IPS DF 6.9 (cell line): Measurements from ENCODE around the gene CTU2.

ENCODE experiments used
- DNase-seq: peaks from one replicate; pipeline ENCODE4 v3.0.0-alpha.2; 2013; ENCODE audit warnings: low read depth, low spot score
- H3K27ac ChIP-seq: one replicate; pipeline ENCODE4 v1.5.1; 2013; ENCODE audit warnings: low read length, control low read depth
- H3K27me3 ChIP-seq: 2 replicates; pipeline ENCODE4 v1.6.1; 2013; ENCODE audit warnings: mild to moderate bottlenecking, low read length; ENCODE audit not compliant: control insufficient read depth, insufficient read depth
- H3K36me3 ChIP-seq: 2 replicates; pipeline ENCODE4 v1.6.1; 2013; ENCODE audit warnings: low read length; ENCODE audit not compliant: control insufficient read depth, insufficient read depth
- H3K4me1 ChIP-seq: 2 replicates; pipeline ENCODE4 v1.6.1; 2013; ENCODE audit warnings: low read length; ENCODE audit not compliant: control insufficient read depth, insufficient read depth
- H3K4me3 ChIP-seq: 2 replicates; pipeline ENCODE4 v1.5.1; 2013; ENCODE audit warnings: mild to moderate bottlenecking, low read length
- H3K9me3 ChIP-seq: 2 replicates; pipeline ENCODE4 v1.6.1; 2013; ENCODE audit warnings: low read length, inconsistent platforms; ENCODE audit not compliant: control insufficient read depth, insufficient read depth
- WGBS: extraction: QIAGEN DNeasy Blood & Tissue Kit; methylation state at CpG from one replicate; pipeline ENCODE4 v1.1.7; 2013; ENCODE audit warnings: mixed read lengths, missing lambda C conversion rate; ENCODE audit not compliant: insufficient read length, insufficient coverage; 5-methylcytosine and 5-hydroxymethylcytosine counted together

Gene CTU2

DNA sequence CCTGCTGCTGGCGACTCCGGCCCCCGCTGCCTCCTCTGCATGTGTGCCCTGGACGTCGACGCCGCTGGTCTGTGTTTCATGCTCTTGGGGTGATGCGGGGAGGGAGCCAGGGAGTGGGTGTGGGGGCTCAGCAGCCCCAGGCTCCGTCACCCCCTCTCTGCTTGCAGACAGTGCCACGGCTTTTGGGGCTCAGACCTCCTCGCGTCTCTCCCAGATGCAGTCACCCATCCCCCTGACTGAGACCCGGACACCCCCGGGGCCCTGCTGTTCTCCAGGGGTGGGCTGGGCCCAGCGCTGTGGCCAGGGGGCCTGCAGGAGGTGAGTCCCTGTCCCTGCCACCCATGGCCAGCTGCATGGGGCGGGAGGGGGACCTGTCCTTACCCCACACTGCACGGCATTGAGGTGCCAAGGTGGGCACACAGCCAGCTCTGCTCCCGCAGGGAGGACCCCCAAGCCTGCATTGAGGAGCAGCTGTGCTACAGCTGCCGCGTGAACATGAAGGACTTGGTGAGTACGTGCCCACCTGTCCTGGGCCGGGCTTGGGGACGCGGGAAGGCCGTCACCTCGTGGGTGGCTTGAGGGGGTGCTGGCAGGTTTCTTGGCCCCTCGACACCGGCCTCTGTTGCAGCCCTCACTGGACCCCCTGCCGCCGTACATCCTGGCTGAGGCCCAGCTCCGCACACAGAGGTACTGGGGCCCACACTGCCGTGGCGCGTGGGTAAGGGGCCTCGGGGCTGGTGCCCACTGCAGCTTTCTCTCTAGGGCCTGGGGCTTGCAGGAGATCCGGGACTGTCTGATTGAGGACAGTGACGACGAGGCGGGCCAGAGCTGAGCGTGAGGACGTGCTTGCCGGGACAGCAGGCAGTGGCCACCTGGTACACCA lies 8.4 kb downstream of the CTU2 start:
- no peaks in the 10 kb centered on the region for H3K27me3 ChIP-seq
- no CpG with 5 or more reads among the region's 42 CpGs for WGBS
- H3K4me1 ChIP-seq: no peaks in the 10 kb centered on the region; the same call in 1 of the 2 replicates
- H3K27ac ChIP-seq: no peak overlapping the region
- H3K9me3 ChIP-seq: no peaks in the 10 kb centered on the region
- H3K36me3 ChIP-seq: peaks cover 25% of the 10 kb centered on the region
- no peak overlapping the region for H3K4me3 ChIP-seq
- DNase-seq: no peak

DNA sequence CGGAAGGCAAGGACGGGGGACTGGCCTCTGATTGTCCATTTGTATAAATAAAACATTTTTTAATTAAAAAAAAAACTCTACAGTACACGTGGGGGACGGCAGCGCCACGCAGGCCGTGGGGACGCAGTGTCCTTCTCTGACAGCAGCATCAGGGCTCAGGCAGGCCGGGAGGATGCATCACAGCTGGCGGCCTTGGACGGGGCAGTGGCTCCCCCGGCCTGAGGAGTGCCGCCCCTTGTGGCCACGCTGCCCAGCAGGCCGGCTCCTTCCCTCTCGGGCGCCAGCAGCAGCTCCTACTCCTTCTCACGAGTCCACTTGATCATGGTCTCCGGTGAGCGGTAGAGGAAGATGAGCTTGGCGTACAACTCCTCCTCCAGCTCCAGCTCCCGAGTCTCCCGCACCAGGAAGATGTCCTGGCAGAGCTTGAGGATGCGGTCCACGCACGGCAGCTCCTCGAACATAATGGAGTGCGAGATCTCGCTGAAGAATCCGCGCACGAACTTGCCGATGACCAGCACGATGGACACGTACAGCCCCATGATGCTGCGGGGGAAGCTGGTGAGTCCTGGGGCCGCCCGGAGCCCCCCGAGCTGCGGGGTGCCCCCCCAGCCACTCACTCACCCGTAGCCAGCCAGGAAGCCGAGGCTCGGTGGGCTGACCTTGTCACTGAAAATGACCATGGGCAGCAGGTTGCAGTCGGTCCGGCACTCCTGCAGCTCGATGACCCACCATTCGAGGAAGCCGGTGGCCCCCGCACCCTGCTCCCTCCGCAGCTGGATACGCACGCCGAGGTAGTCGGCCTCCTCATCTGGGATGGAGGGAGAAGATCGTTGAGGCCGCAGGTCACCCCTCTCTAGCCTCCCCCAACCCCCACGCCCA lies 9.2 kb downstream of the CTU2 start:
- Histone ChIP-seq H3K4me1 (no peaks in the 10 kb centered on the region; the same call in 1 of the 2 replicates), H3K36me3 (peaks cover 25% of the 10 kb centered on the region), H3K9me3 (no peaks in the 10 kb centered on the region), H3K4me3 (no peak overlapping the region), H3K27me3 (no peaks in the 10 kb centered on the region), H3K27ac (no peak overlapping the region)
- no CpG with 5 or more reads among the region's 57 CpGs for WGBS
- DNase-seq: no peak

DNA sequence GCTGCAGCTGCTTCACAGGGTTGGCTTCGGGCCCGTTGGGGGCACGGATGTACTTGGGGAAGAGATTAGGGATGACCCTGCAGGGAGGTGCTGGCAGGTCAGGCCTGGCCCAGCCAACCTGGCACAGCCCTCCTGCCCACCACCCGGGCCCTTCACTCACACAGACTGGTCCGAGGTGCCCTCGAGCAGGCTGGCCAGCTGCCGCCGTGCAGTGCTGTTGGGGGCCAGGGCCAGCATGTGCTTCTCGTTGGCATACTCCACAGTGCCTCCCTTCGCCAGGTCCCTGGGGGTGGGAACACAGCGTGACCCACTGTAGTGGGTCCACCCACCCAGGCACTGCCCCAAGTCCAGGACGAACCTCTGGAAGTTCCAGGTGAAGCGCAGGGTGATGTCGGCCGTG lies 9.9 kb downstream of the CTU2 start:
- Histone ChIP-seq H3K27me3 (no peaks in the 10 kb centered on the region), H3K9me3 (no peaks in the 10 kb centered on the region), H3K4me1 (no peaks in the 10 kb centered on the region; the same call in 1 of the 2 replicates), H3K4me3 (no peak overlapping the region), H3K27ac (no peak overlapping the region), H3K36me3 (peaks cover 27% of the 10 kb centered on the region)
- no peak for DNase-seq
- WGBS: no CpG with 5 or more reads among the region's 15 CpGs

DNA sequence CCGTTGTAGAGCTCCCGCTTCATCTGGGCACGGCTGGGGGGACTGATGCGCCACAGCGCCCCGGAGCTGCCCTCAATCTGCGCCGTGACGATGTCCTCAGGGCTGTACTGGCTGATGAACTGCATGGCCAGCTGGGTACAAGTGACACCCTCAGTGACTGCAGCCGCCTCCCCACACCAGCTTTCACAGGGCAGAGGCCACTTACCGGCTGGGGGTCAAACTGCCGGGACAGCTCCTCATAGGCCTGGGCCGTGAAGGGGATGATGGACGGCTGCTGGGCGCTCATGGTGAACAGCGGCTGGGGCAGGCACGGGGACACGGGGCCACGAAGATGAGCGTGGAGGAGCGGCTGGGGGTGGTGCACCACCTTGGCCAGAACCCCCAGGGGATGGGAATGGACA lies 10.3 kb downstream of the CTU2 start:
- Histone ChIP-seq H3K27me3 (no peaks in the 10 kb centered on the region), H3K36me3 (peaks cover 31% of the 10 kb centered on the region), H3K4me3 (no peak overlapping the region), H3K27ac (no peak overlapping the region), H3K4me1 (no peaks in the 10 kb centered on the region; the same call in 1 of the 2 replicates), H3K9me3 (no peaks in the 10 kb centered on the region)
- no peak for DNase-seq
- WGBS: no CpG with 5 or more reads among the region's 21 CpGs

DNA sequence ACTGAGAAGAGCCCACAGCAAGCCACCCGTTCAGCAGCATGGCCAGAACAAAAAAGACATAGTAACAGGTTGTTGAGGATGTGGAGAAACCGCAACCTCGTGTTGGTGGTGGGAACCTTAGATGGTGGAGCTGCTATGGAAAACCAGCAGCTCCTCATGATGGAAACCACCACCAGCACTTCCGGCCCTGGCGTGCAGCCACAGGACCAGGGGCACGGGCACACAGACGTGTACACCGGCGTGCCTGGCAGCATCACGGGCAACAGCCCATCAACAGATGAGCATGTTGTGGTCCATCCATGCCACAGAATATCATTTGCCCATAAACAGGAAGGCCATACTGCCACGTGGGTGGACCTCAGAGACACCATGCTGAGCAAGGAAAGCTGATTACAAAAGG lies 11.9 kb downstream of the CTU2 start:
- no peaks in the 10 kb centered on the region for H3K4me1 ChIP-seq

DNA sequence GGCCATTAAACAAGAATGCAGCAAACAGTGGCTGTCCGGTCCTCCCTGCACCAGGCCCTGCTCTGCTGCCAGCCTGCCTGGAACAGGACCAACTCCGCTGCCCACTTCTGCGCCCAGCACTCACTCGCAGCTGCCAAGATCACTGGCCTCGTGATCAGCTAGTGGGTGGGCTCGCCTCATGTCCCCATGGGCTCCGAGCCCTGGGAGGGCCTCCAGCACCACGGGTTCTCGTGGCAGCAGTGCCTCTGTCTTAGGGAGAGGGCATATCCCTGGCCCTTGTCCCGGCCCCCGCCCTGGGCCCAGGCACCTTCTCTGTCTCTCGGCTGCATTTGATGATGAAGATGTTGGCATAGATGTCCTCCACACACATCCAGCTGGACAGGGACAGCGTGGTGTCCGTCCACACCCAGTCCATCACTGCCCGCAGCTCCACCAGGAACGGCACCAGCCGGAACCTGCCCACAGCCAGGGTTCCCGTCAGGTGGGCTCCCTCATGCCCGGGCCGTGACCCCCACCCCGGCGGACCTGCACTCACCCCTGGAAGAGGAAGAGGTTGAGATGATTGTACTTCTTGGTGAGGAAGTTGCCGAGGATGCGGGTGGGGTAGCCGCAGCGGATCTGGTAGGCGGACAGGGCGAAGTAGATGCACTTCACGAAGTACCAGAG lies 13.1 kb downstream of the CTU2 start:
- Histone ChIP-seq H3K4me3 (no peak overlapping the region), H3K27ac (no peak overlapping the region), H3K36me3 (peaks cover 30% of the 10 kb centered on the region), H3K9me3 (no peaks in the 10 kb centered on the region), H3K27me3 (no peaks in the 10 kb centered on the region), H3K4me1 (no peaks in the 10 kb centered on the region)
- DNase-seq: no peak
- WGBS: no CpG with 5 or more reads among the region's 29 CpGs

More for the DNA sequence above, 11.9 kb downstream of the CTU2 start:
- Histone ChIP-seq H3K27ac (no peak overlapping the region), H3K9me3 (no peaks in the 10 kb centered on the region), H3K27me3 (no peaks in the 10 kb centered on the region), H3K36me3 (peaks cover 34% of the 10 kb centered on the region), H3K4me3 (no peak overlapping the region)
- DNase-seq: no peak
- no CpG with 5 or more reads among the region's 11 CpGs for WGBS

DNA sequence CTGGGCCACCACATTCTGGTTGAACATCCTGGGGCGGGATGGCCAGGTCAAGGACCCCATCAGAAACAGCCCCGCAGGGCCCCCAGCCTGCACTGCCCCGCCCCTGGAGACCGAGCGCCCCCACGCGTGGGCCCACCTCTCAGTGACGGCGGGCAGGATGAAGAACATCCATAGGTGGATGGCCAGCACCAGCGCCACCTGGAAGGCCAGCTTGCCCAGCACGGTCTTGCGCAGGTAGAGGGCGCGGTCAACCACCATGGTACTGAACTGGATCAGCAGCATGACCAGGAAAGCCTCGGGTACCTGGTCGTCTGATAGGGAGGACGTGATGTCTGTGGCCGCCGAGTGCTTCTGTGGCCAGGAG lies 13.6 kb downstream of the CTU2 start:
- Histone ChIP-seq H3K27me3 (no peaks in the 10 kb centered on the region), H3K36me3 (peaks cover 26% of the 10 kb centered on the region), H3K4me1 (no peaks in the 10 kb centered on the region), H3K27ac (no peak overlapping the region), H3K9me3 (no peaks in the 10 kb centered on the region), H3K4me3 (no peak overlapping the region)
- no CpG with 5 or more reads among the region's 19 CpGs for WGBS
- DNase-seq: no peak

DNA sequence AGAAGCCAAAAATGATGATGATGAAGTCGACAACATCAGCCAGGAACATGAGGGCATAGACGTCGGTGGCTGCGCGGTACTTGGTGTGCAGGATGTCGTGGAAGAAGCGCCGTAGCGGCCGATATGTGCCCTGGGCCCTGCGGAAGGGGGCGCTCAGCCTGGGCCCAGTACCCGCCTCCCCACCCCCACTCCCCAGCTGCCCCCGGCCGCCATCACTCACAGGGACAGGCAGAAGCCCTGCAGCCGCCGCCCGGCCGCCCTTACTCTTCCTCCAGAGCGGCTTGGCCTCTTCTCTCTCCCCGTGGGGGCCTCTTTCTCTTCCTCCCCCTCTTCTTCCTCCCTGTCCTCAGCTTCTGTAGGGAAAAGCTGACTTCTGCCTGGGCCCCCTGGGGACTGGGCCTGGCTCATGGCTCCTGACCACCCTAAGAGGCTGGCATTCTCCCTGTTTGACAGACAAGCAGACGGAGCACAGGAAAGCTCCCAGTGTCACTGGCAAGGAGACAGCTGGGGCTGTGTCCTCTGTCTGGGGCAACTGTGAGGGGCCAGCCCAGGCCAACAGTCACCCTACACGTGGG lies 14.2 kb downstream of the CTU2 start:
- Histone ChIP-seq H3K4me3 (no peak overlapping the region), H3K4me1 (no peaks in the 10 kb centered on the region), H3K27me3 (no peaks in the 10 kb centered on the region), H3K36me3 (peaks cover 27% of the 10 kb centered on the region), H3K9me3 (no peaks in the 10 kb centered on the region), H3K27ac (no peak overlapping the region)
- DNase-seq: no peak
- no CpG with 5 or more reads among the region's 23 CpGs for WGBS

DNA sequence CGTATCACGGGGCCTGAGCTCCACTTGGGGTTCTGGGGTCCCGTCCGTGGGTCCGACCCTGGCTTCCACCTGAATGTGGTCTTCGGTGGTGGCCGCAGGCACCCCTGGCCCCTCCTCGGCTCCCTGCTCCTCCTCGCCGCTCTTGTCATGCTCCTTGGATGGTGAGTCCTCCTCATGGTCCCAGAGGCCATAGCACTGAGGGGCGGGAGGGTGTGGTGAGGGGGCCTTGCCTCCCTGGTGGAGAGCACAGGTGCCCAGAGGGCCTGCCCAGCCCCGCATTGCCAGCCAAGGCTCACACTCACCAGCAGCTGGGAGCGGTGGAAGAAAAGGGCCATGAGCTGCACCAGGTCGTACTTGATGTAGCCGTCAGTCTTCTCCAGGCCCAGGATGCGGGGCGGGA lies 14.9 kb downstream of the CTU2 start:
- H3K36me3 ChIP-seq: peaks cover 26% of the 10 kb centered on the region
- DNase-seq: no peak
- H3K27me3 ChIP-seq: no peaks in the 10 kb centered on the region
- H3K4me1 ChIP-seq: no peaks in the 10 kb centered on the region
- WGBS: no CpG with 5 or more reads among the region's 17 CpGs
- H3K9me3 ChIP-seq: no peaks in the 10 kb centered on the region
- no peak overlapping the region for H3K4me3 ChIP-seq
- H3K27ac ChIP-seq: no peak overlapping the region
